Hepatic stellate cell (primary cell): ENCODE data around the gene SPATA33.

Source experiments
- DNase-seq: peaks from one replicate; pipeline ENCODE4 v3.0.0; 2011; ENCODE audit warnings: low spot score

Gene SPATA33

GRCh38 chr16:89657442-89658220, at the start of gene SPATA33, which contains the start of gene CHMP1A:
Gene SPATA33 (plus strand): TSS chr16:89657836. CDS start chr16:89657912, 76 bp downstream.
Gene CHMP1A (minus strand): TSS chr16:89657708. CDS start chr16:89657588, 120 bp downstream.
- DNase-seq, result peak; percentile 96

GRCh38 chr16:89607937-89608740, 49.5 kb upstream of the SPATA33 start:
- DNase-seq, result no peak

- no peak for DNase-seq
Measured at GRCh38 chr16:89610108-89610453, 47.6 kb upstream of the SPATA33 start.

- DNase-seq, result no peak
Measured at GRCh38 chr16:89612415-89613166, 45.0 kb upstream of the SPATA33 start.

GRCh38 chr16:89613231-89613953, 44.2 kb upstream of the SPATA33 start, which contains the start of gene DPEP1:
Gene DPEP1 (plus strand): TSS chr16:89613642. CDS start chr16:89630411, 16,769 bp downstream.
- no peak for DNase-seq

- no peak for DNase-seq
Measured at GRCh38 chr16:89613954-89614459, 43.6 kb upstream of the SPATA33 start.

GRCh38 chr16:89615176-89615575, 42.5 kb upstream of the SPATA33 start:
- DNase-seq, result no peak

- no peak for DNase-seq
Measured at GRCh38 chr16:89615596-89616090, 42.0 kb upstream of the SPATA33 start.

- no peak for DNase-seq
Measured at GRCh38 chr16:89616623-89617022, 41.0 kb upstream of the SPATA33 start.

- no peak for DNase-seq
Measured at GRCh38 chr16:89617036-89617435, 40.6 kb upstream of the SPATA33 start.

- no peak for DNase-seq
Measured at GRCh38 chr16:89618109-89618998, 39.3 kb upstream of the SPATA33 start.

- peak; percentile 58 for DNase-seq
Measured at GRCh38 chr16:89619840-89620239, 37.8 kb upstream of the SPATA33 start.

GRCh38 chr16:89620406-89620841, 37.2 kb upstream of the SPATA33 start:
- no peak for DNase-seq

- DNase-seq, result no peak
Measured at GRCh38 chr16:89621136-89621697, 36.4 kb upstream of the SPATA33 start.

GRCh38 chr16:89621698-89622409, 35.8 kb upstream of the SPATA33 start:
- DNase-seq, result no peak

- DNase-seq, result no peak
Measured at GRCh38 chr16:89623511-89624261, 34.0 kb upstream of the SPATA33 start.

- no peak for DNase-seq
Measured at GRCh38 chr16:89624777-89625761, 32.6 kb upstream of the SPATA33 start.
